ENCODE measurements around the gene SPATA13. TPM values are rescaled to one million over a fixed set of nuclear protein-coding genes. Genes with fewer than 3 reads are reported as not detected.
"Not testable (repeated sequence)": the region's sequence is repeated elsewhere in the genome, so short reads cannot be mapped to it uniquely, and the experiment has no call there.

The SPATA13 gene
- total and polyA plus RNA-seq, 5 donors from 2014 or later, result 80.9 to 115 (median 87.9) TPM

DNA sequence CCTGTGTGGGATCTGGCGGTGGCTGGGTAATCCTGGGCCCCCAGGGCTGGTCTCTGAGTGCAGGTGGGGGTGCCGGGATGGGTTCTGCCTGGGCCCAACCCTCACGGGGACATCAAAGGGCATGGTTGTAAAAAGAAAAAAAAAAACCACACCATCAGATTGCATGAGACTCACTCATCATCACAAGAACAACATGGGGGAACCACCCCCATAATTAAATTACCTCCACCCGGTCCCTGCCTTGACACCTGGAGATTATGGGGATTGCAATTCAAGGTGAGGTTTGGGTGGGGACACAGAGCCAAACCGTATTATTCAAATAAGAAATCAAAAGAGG lies 163.2 kb downstream of the SPATA13 start:
- ATAC-seq (ENCODE audit: low read depth in 2 of 2), result no peak
- Mint-ChIP-seq H3K27ac (no peak overlapping the region), H3K9me3 (no peaks in the 10 kb centered on the region), H3K36me3 (no peaks in the 10 kb centered on the region), H3K4me3 (no peak overlapping the region), H3K4me1 (no peaks in the 10 kb centered on the region), H3K27me3 (peaks cover 57% of the 10 kb centered on the region)
- DNase-seq, result no peak
- Histone ChIP-seq H3K4me3 (ENCODE audit: low read depth, low read length) (no peak overlapping the region), H3K4me1 (ENCODE audit: control insufficient read depth, insufficient read depth, low read length, poor library complexity, severe bottlenecking) (no peaks in the 10 kb centered on the region), H3K36me3 (ENCODE audit: control insufficient read depth, insufficient read depth, low read length) (no peaks in the 10 kb centered on the region), H3K9me3 (ENCODE audit: control insufficient read depth in 2 of 2, low read length in 2 of 2) (no peaks in the 10 kb centered on the region), H3K27ac (ENCODE audit: insufficient read depth, low read length, poor library complexity, severe bottlenecking) (no peak overlapping the region), H3K27me3 (ENCODE audit: control insufficient read depth, insufficient read depth, low read length) (peaks cover 2% of the 10 kb centered on the region)

DNA sequence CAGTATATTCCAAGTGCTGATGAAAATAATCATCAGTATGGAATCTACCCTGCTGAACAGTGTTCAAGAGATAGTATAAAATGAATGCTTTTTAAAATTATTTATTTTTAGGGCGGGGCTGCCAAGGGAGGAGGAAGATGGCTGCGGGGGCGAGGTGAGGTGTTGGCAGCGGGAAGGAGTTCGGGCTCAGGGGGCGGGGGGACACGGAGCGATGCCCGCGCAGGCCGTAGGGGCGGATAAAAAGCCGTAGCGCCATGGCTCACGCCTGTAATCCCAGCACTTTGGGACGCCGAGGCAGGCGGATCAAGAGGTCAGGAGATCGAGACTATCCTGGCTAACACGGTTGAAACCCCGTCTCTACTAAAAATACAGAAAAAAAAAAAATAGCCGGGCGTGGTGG lies 167.1 kb downstream of the SPATA13 start:
- ATAC-seq (ENCODE audit: low read depth in 2 of 2); H3K9me3 Mint-ChIP-seq; H3K27ac ChIP-seq (ENCODE audit: insufficient read depth, low read length, poor library complexity, severe bottlenecking); H3K4me1 ChIP-seq (ENCODE audit: control insufficient read depth, insufficient read depth, low read length, poor library complexity, severe bottlenecking); H3K36me3 Mint-ChIP-seq; H3K27me3 ChIP-seq (ENCODE audit: control insufficient read depth, insufficient read depth, low read length); H3K36me3 ChIP-seq (ENCODE audit: control insufficient read depth, insufficient read depth, low read length); H3K9me3 ChIP-seq (ENCODE audit: control insufficient read depth in 2 of 2, low read length in 2 of 2); H3K4me1 Mint-ChIP-seq; H3K27ac Mint-ChIP-seq; H3K4me3 ChIP-seq (ENCODE audit: low read depth, low read length); DNase-seq: not testable (repeated sequence)
- H3K4me3 Mint-ChIP-seq, result peak overlapping the region in 1 of 4 donors; percentile 19
- H3K27me3 Mint-ChIP-seq, result peaks cover 64% of the 10 kb centered on the region

DNA sequence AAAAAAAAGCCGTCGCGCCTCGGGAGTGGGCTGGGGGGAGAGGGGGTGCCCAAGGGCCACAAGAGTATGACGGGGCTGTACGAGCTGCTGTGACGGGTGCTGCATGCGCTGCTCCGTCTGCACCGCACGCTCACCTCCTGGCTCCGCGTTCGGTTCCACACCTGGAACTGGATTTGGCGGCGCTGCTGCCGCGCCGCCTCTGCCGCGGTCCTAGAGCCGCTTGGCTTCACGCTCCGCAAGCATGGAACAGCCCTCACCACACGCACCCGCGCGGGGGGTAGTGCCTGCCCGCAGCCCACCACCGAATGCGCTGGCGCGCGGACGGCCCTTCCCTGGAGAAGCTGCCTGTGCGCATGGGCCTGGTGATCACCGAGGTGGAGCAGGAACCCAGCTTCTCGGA lies 167.6 kb downstream of the SPATA13 start:
- DNase-seq (no peak), ATAC-seq (ENCODE audit: low read depth in 2 of 2) (no peak)
- H3K27ac ChIP-seq (ENCODE audit: insufficient read depth, low read length, poor library complexity, severe bottlenecking), result no peak overlapping the region
- Mint-ChIP-seq H3K4me1 (no peaks in the 10 kb centered on the region), H3K27ac (no peak overlapping the region), H3K36me3 (no peaks in the 10 kb centered on the region), H3K27me3 (peaks cover 62% of the 10 kb centered on the region), H3K4me3 (peak overlapping the region in 1 of 4 donors; percentile 19), H3K9me3 (peaks cover 0 to 2% (median 0%) of the 10 kb centered on the region in 7 donors)
- no peaks in the 10 kb centered on the region for H3K4me1 ChIP-seq (ENCODE audit: control insufficient read depth, insufficient read depth, low read length, poor library complexity, severe bottlenecking)
- H3K27me3 ChIP-seq (ENCODE audit: control insufficient read depth, insufficient read depth, low read length), result peaks cover 2% of the 10 kb centered on the region
- no peak overlapping the region for H3K4me3 ChIP-seq (ENCODE audit: low read depth, low read length)
- no peaks in the 10 kb centered on the region for H3K9me3 ChIP-seq (ENCODE audit: control insufficient read depth in 2 of 2, low read length in 2 of 2)
- H3K36me3 ChIP-seq (ENCODE audit: control insufficient read depth, insufficient read depth, low read length), result no peaks in the 10 kb centered on the region

DNA sequence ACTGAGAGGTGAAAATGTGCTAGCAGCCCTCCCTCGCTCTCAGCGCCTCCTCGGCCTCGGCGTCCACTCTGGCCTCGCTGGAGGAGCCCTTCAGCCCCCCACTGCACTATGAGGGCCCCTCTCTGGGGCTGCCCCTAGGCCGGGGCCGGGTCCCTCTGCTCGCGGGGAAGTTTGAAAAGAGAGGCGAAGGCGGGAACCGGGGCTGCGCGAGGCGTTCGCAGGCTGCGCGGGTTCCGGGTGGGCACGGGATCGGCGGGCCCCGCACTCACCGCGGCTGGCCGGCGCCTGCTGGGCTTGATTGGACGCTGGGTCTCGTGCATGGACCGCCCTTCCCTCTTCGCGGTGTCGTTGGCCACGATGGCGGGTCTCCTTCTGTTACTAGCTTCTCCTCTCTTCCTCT lies 178.2 kb downstream of the SPATA13 start:
- Mint-ChIP-seq H3K9me3 (peaks cover 0 to 3% (median 0%) of the 10 kb centered on the region in 7 donors), H3K36me3 (no peaks in the 10 kb centered on the region), H3K27me3 (peaks cover 8% of the 10 kb centered on the region), H3K4me1 (no peaks in the 10 kb centered on the region), H3K4me3 (no peak overlapping the region), H3K27ac (no peak overlapping the region)
- ATAC-seq (ENCODE audit: low read depth in 2 of 2) (no peak), DNase-seq (no peak)
- Histone ChIP-seq H3K27ac (ENCODE audit: insufficient read depth, low read length, poor library complexity, severe bottlenecking) (no peak overlapping the region), H3K4me3 (ENCODE audit: low read depth, low read length) (no peak overlapping the region), H3K36me3 (ENCODE audit: control insufficient read depth, insufficient read depth, low read length) (no peaks in the 10 kb centered on the region), H3K9me3 (ENCODE audit: control insufficient read depth in 2 of 2, low read length in 2 of 2) (no peaks in the 10 kb centered on the region), H3K27me3 (ENCODE audit: control insufficient read depth, insufficient read depth, low read length) (no peaks in the 10 kb centered on the region), H3K4me1 (ENCODE audit: control insufficient read depth, insufficient read depth, low read length, poor library complexity, severe bottlenecking) (no peaks in the 10 kb centered on the region)

DNA sequence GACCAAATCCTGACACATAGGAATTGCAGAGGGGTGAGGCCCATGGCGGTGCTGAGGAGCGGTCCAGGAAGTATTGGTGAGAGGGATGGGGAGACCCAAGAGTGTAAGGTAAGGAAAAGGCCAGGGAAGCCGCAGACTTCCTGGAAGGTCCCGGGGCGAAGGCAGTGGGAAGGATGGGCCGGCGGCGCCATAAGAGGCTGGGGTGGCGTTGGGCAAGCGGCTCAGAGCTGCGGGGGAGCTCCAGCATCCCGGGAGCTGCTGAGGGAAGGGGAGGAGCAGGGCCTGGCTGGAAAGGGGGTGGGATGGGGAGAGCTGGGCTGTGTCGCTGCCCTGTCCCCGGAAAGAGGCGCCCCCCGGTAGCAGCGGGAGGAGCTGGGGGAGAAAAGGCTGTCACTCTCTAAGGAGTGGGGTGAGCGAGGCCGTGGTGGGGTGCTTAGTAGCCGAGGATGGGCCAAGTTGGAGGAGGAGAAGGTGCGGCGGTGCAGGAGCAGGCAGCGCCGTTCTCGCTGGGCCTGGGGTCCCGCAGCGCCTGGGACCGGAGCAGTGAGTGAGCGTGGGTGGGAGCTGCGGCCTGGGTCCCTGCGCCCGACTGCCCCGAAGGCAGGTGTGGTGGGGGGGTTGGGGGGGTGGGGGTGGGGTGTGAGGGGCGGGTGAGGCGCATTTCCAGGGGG lies 179.6 kb downstream of the SPATA13 start:
- Histone ChIP-seq H3K9me3 (ENCODE audit: control insufficient read depth in 2 of 2, low read length in 2 of 2) (no peaks in the 10 kb centered on the region), H3K36me3 (ENCODE audit: control insufficient read depth, insufficient read depth, low read length) (no peaks in the 10 kb centered on the region), H3K4me1 (ENCODE audit: control insufficient read depth, insufficient read depth, low read length, poor library complexity, severe bottlenecking) (no peaks in the 10 kb centered on the region), H3K27me3 (ENCODE audit: control insufficient read depth, insufficient read depth, low read length) (no peaks in the 10 kb centered on the region), H3K27ac (ENCODE audit: insufficient read depth, low read length, poor library complexity, severe bottlenecking) (no peak overlapping the region), H3K4me3 (ENCODE audit: low read depth, low read length) (no peak overlapping the region)
- Mint-ChIP-seq H3K9me3 (peaks cover 0 to 3% (median 0%) of the 10 kb centered on the region in 7 donors), H3K27me3 (peaks cover 5% of the 10 kb centered on the region), H3K4me1 (no peaks in the 10 kb centered on the region), H3K27ac (no peak overlapping the region), H3K4me3 (no peak overlapping the region), H3K36me3 (no peaks in the 10 kb centered on the region)
- no peak for DNase-seq
- no peak for ATAC-seq (ENCODE audit: low read depth in 2 of 2)

DNA sequence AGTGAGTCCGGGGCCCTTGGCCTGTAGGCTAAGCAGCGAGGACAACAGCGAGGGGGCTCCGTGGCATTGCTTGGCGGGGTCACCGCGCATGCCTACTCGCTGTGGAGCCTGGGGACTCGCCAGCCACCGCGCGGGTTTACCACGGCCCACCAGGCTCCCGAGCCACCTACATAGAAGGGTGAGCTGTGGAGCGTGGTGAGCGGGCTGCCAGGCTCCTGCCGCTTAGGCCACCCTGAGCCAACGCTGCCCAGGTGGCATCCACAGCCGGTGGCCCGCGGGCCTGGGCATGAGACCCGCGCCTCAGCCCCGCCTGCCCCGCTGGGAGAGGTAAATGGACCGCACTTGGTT lies 180.1 kb downstream of the SPATA13 start:
- no peak for DNase-seq
- Mint-ChIP-seq H3K9me3 (peaks cover 0 to 3% (median 0%) of the 10 kb centered on the region in 7 donors), H3K27me3 (peaks cover 4% of the 10 kb centered on the region), H3K36me3 (no peaks in the 10 kb centered on the region), H3K4me3 (no peak overlapping the region), H3K4me1 (no peaks in the 10 kb centered on the region), H3K27ac (no peak overlapping the region)
- Histone ChIP-seq H3K36me3 (ENCODE audit: control insufficient read depth, insufficient read depth, low read length) (no peaks in the 10 kb centered on the region), H3K27me3 (ENCODE audit: control insufficient read depth, insufficient read depth, low read length) (no peaks in the 10 kb centered on the region), H3K4me1 (ENCODE audit: control insufficient read depth, insufficient read depth, low read length, poor library complexity, severe bottlenecking) (no peaks in the 10 kb centered on the region), H3K4me3 (ENCODE audit: low read depth, low read length) (no peak overlapping the region), H3K9me3 (ENCODE audit: control insufficient read depth in 2 of 2, low read length in 2 of 2) (no peaks in the 10 kb centered on the region), H3K27ac (ENCODE audit: insufficient read depth, low read length, poor library complexity, severe bottlenecking) (no peak overlapping the region)
- no peak for ATAC-seq (ENCODE audit: low read depth in 2 of 2)

DNA sequence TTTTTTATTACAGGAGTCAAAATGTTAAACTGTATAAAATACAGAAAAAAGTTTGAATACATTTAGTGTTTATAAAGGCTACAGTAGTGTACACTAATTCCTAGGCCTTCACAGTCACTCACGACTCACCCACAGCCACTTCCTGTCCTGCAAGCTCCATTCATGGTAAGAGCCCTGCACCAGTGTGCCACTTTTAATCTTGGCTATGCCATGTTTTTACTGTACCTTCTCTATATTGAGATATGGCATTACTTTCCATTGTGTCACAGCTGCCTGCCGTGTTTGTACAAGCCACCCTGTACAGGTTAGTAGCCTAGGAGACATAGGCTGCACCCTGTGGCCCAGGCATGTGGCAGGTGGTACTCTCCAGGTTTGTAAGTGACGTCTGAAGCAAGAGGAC lies 180.9 kb downstream of the SPATA13 start:
- ATAC-seq (ENCODE audit: low read depth in 2 of 2), result no peak

DNA sequence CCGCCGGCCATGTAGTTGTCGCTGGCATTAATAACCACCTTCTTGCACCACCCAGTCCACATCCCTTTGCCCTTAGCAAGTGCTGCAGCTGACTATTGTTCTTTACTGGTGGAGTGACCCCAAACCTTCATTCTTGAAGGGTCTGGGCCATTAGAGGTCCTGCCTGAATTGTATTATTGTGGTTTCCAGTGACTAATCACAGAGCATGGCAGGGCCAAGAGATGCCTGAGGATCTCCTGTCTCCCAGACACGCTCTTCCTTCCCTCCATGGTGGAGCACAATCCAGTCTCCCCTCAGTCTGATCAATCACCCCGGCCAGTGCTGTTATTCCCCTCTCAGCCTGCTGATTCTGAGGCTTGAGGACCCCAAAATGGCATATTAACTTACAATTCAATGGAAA lies 187.9 kb downstream of the SPATA13 start:
- Histone ChIP-seq H3K9me3 (ENCODE audit: control insufficient read depth in 2 of 2, low read length in 2 of 2) (no peaks in the 10 kb centered on the region), H3K4me3 (ENCODE audit: low read depth, low read length) (no peak overlapping the region), H3K36me3 (ENCODE audit: control insufficient read depth, insufficient read depth, low read length) (no peaks in the 10 kb centered on the region), H3K27ac (ENCODE audit: insufficient read depth, low read length, poor library complexity, severe bottlenecking) (no peak overlapping the region), H3K27me3 (ENCODE audit: control insufficient read depth, insufficient read depth, low read length) (peaks cover 2% of the 10 kb centered on the region), H3K4me1 (ENCODE audit: control insufficient read depth, insufficient read depth, low read length, poor library complexity, severe bottlenecking) (no peaks in the 10 kb centered on the region)
- Mint-ChIP-seq H3K4me1 (no peaks in the 10 kb centered on the region), H3K9me3 (peaks cover 0 to 2% (median 0%) of the 10 kb centered on the region in 7 donors), H3K36me3 (no peaks in the 10 kb centered on the region), H3K27me3 (peaks cover 7% of the 10 kb centered on the region), H3K4me3 (no peak overlapping the region), H3K27ac (no peak overlapping the region)
- DNase-seq (no peak), ATAC-seq (ENCODE audit: low read depth in 2 of 2) (no peak)

More for the DNA sequence above, 180.9 kb downstream of the SPATA13 start:
- Mint-ChIP-seq H3K4me1 (no peaks in the 10 kb centered on the region), H3K36me3 (no peaks in the 10 kb centered on the region), H3K27ac (no peak overlapping the region), H3K4me3 (no peak overlapping the region), H3K9me3 (peaks cover 0 to 2% (median 0%) of the 10 kb centered on the region in 7 donors), H3K27me3 (peaks cover 4% of the 10 kb centered on the region)
- no peaks in the 10 kb centered on the region for H3K27me3 ChIP-seq (ENCODE audit: control insufficient read depth, insufficient read depth, low read length)
- no peak overlapping the region for H3K4me3 ChIP-seq (ENCODE audit: low read depth, low read length)
- H3K9me3 ChIP-seq (ENCODE audit: control insufficient read depth in 2 of 2, low read length in 2 of 2), result no peaks in the 10 kb centered on the region
- H3K27ac ChIP-seq (ENCODE audit: insufficient read depth, low read length, poor library complexity, severe bottlenecking), result no peak overlapping the region
- H3K4me1 ChIP-seq (ENCODE audit: control insufficient read depth, insufficient read depth, low read length, poor library complexity, severe bottlenecking), result no peaks in the 10 kb centered on the region
- DNase-seq, result no peak
- no peaks in the 10 kb centered on the region for H3K36me3 ChIP-seq (ENCODE audit: control insufficient read depth, insufficient read depth, low read length)
